GM23338 (cell line): ENCODE results near the gene ANKRD53. TPM values are rescaled to one million over a fixed set of nuclear protein-coding genes. Genes with fewer than 3 reads are reported as not detected.

Experiments used
- ATAC-seq: fragments of 200-7000 bp; cut with Tn5 transposase; 3 replicates; pipeline ENCODE4 v1.9.1; 2020
- DNase-seq: peaks from one replicate; pipeline ENCODE4 v3.0.0-alpha.2; 2015; ENCODE audit warnings: low spot score
- H2AFZ ChIP-seq: fragments of 200-600 bp; sonication (generic); 2 replicates; pipeline ENCODE4 v1.8.0; 2016; ENCODE audit warnings: antibody characterized with exemption, mild to moderate bottlenecking, moderate library complexity
- H3F3A ChIP-seq: fragments of 200-600 bp; sonication (generic); replicated peaks from 2 replicates; pipeline ENCODE4 v1.8.0; 2017; ENCODE audit warnings: antibody characterized with exemption, mixed run types, low read depth
- H3K27ac ChIP-seq: fragments of 200-600 bp; sonication (generic); 2 replicates; pipeline ENCODE4 v1.6.1; 2016; ENCODE audit warnings: low read depth
- H3K27me3 ChIP-seq: fragments of 200-600 bp; sonication (generic); 2 replicates; pipeline ENCODE4 v1.8.0; 2016; ENCODE audit warnings: mild to moderate bottlenecking, mixed run types, moderate library complexity; ENCODE audit not compliant: insufficient read depth
- H3K36me3 ChIP-seq: fragments of 200-600 bp; sonication (generic); 2 replicates; pipeline ENCODE4 v1.8.0; 2016; ENCODE audit warnings: mild to moderate bottlenecking; ENCODE audit not compliant: insufficient read depth
- H3K4me1 ChIP-seq: fragments of 200-600 bp; sonication (generic); 2 replicates; pipeline ENCODE4 v1.8.0; 2016; ENCODE audit warnings: mild to moderate bottlenecking, moderate library complexity; ENCODE audit not compliant: insufficient read depth
- H3K4me2 ChIP-seq: fragments of 200-600 bp; sonication (generic); 2 replicates; pipeline ENCODE4 v1.7.1; 2017; ENCODE audit warnings: mixed run types
- H3K4me3 ChIP-seq: fragments of 200-600 bp; sonication (generic); 2 replicates; pipeline ENCODE4 v1.6.1; 2016; ENCODE audit warnings: mixed run types
- H3K79me2 ChIP-seq: fragments of 200-600 bp; sonication (generic); replicated peaks from 2 replicates; pipeline ENCODE4 v1.8.0; 2017; ENCODE audit warnings: mild to moderate bottlenecking; ENCODE audit not compliant: insufficient read depth
- H3K9me2 ChIP-seq: fragments of 200-600 bp; sonication (generic); 2 replicates; pipeline ENCODE4 v1.8.0; 2017; ENCODE audit not compliant: insufficient read depth
- H4K20me1 ChIP-seq: fragments of 200-600 bp; sonication (generic); replicated peaks from 2 replicates; pipeline ENCODE4 v1.8.0; 2017; ENCODE audit warnings: mild to moderate bottlenecking; ENCODE audit not compliant: insufficient read depth
- H3K27ac Mint-ChIP-seq: 2 replicates; pipeline ENCODE4 v1.8.0; 2020; ENCODE audit warnings: inconsistent platforms, mild to moderate bottlenecking, moderate library complexity, mixed read lengths
- H3K27me3 Mint-ChIP-seq: 3 replicates; pipeline ENCODE4 v1.8.0; 2022; ENCODE audit warnings: low read depth, mild to moderate bottlenecking, moderate library complexity, mixed read lengths, inconsistent platforms; ENCODE audit not compliant: insufficient read depth, poor library complexity
- H3K36me3 Mint-ChIP-seq: 3 replicates; pipeline ENCODE4 v1.8.0; 2021; ENCODE audit warnings: low read depth, mild to moderate bottlenecking, inconsistent platforms, moderate library complexity, mixed read lengths
- H3K4me1 Mint-ChIP-seq: 3 replicates; pipeline ENCODE4 v1.8.0; 2020; ENCODE audit warnings: mild to moderate bottlenecking, inconsistent platforms, mixed read lengths
- H3K4me3 Mint-ChIP-seq: 3 replicates; pipeline ENCODE4 v1.8.0; 2021; ENCODE audit warnings: moderate library complexity, mild to moderate bottlenecking, inconsistent platforms, mixed read lengths
- H3K9me3 Mint-ChIP-seq: 3 replicates; pipeline ENCODE4 v1.8.0; 2020; ENCODE audit warnings: moderate library complexity, mild to moderate bottlenecking, inconsistent platforms, mixed read lengths
- CREB1 ChIP-seq: fragments of 250-450 bp; sonication (Bioruptor Pico); IDR thresholded peaks from 2 replicates; pipeline ENCODE4 v1.5.0; 2020; ENCODE audit warnings: low read depth, mild to moderate bottlenecking, moderate library complexity
- EZH2 ChIP-seq: fragments of 200-600 bp; sonication (generic); IDR thresholded peaks from one replicate; pipeline ENCODE4 v1.8.0; 2017; ENCODE audit warnings: antibody characterized with exemption, mild to moderate bottlenecking, low read depth; ENCODE audit not compliant: unreplicated experiment
- EZH2phosphoT487 ChIP-seq: fragments of 200-600 bp; sonication (generic); IDR thresholded peaks from one replicate; pipeline ENCODE4 v1.8.1; 2018; ENCODE audit warnings: antibody characterized with exemption; ENCODE audit not compliant: unreplicated experiment
- JUNB ChIP-seq: IDR thresholded peaks from one replicate; pipeline ENCODE4 v1.6.1; 2016; ENCODE audit warnings: antibody characterized with exemption; ENCODE audit not compliant: unreplicated experiment
- NANOG ChIP-seq: IDR thresholded peaks from 2 replicates; pipeline ENCODE4 v1.6.1; 2016; ENCODE audit warnings: antibody characterized with exemption, borderline replicate concordance
- POLR2AphosphoS5 ChIP-seq: IDR thresholded peaks from 2 replicates; pipeline ENCODE4 v1.6.1; 2016; ENCODE audit warnings: antibody characterized with exemption, low read depth
- STAT1 ChIP-seq: IDR thresholded peaks from one replicate; pipeline ENCODE4 v1.6.1; 2016; ENCODE audit warnings: antibody characterized with exemption; ENCODE audit not compliant: unreplicated experiment
- ZNF114 ChIP-seq: fragments of 250-450 bp; sonication (Bioruptor Pico); IDR thresholded peaks from 2 replicates; pipeline ENCODE4 v1.5.0; 2020; ENCODE audit warnings: mild to moderate bottlenecking, moderate library complexity
- ZNF331 ChIP-seq: fragments of 250-450 bp; sonication (Bioruptor Pico); IDR thresholded peaks from 2 replicates; pipeline ENCODE4 v1.5.0; 2020; ENCODE audit warnings: low read depth, mild to moderate bottlenecking, moderate library complexity
- polyA plus RNA-seq: library from polyadenylated mRNA; unstranded; fragments of >200 nt; fragmentation: Nextera tagmentation; extraction: Ambion mirVana; gene quantifications from 2 replicates; pipeline ENCODE4 v1.2.1, GENCODE V29; 2016
- total RNA-seq: library from RNA; depleted of rRNA; stranded (reverse); fragments of >200 nt; shearing (Covaris generic); gene quantifications from 2 replicates; pipeline ENCODE4 v1.2.3, GENCODE V29; 2014
- TF ChIP-seq, protein P1 (sequence below): fragments of 250-450 bp; sonication (Bioruptor Pico); IDR thresholded peaks from 2 replicates; pipeline ENCODE4 v1.5.0; 2020; ENCODE audit warnings: mild to moderate bottlenecking, moderate library complexity
- TF ChIP-seq, protein P2 (sequence below), 2 experiments: fragments of 200-600 bp in 1 of 2; sonication (generic) in 1 of 2; conservative IDR thresholded peaks; 2 replicates each; pipeline versions ENCODE4 v1.5.1 to v1.6.1; 2016 to 2017; ENCODE audit warnings: antibody characterized with exemption in 2 of 2, low read depth in 2 of 2, mild to moderate bottlenecking in 2 of 2, moderate library complexity in 1 of 2
- TF ChIP-seq, protein P3 (sequence below): IDR thresholded peaks from one replicate; pipeline ENCODE4 v1.6.1; 2018; ENCODE audit warnings: antibody characterized with exemption; ENCODE audit not compliant: unreplicated experiment
- TF ChIP-seq, protein P4 (sequence below): IDR thresholded peaks from 2 replicates; pipeline ENCODE4 v1.6.1; 2016; ENCODE audit warnings: antibody characterized with exemption

Gene ANKRD53
- total and polyA plus RNA-seq, 2 experiments from 2014 or later = 0.32 to 0.73 TPM

DNA sequence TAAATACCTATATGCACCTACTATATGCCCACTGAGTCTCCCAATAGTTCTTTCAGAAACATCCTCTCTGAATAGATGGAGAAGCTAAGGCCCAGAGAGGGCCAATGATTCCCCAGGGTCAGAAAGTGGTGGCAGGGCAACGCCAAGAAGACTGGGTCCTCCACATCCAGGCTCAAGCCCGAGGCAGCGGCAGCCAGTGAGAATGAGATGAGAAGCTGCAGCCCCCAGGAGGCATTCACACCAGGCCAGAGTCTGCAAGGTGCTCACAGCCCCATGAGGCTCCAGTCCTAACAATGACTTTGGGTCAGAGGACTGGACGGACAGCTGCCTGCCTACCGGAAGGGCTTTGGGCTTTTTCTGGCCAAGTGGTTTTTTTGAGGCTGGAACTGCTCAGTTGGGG lies 12.7 kb downstream of the ANKRD53 start:
- ATAC-seq (no peak), DNase-seq (no peak)
- Histone ChIP-seq H3K36me3 (no peaks in the 10 kb centered on the region), H3K4me2 (no peak overlapping the region), H3K27ac (no peak overlapping the region), H3K27me3 (no peaks in the 10 kb centered on the region), H3K9me2 (no peaks in the 10 kb centered on the region), H3K79me2 (peaks cover 17% of the 10 kb centered on the region), H3K4me3 (no peak overlapping the region), H2AFZ (no peak overlapping the region), H3F3A (no peaks in the 10 kb centered on the region), H3K4me1 (peaks cover 5% of the 10 kb centered on the region), H4K20me1 (peaks cover 18% of the 10 kb centered on the region)
- TF ChIP-seq CREB1 (CRISPR knock-in tag) (no peak), JUNB (no peak), POLR2AphosphoS5 (no peak), STAT1 (no peak), NANOG (no peak), ZNF114 (CRISPR knock-in tag) (no peak), EZH2 (no peak), ZNF331 (CRISPR knock-in tag) (no peak), EZH2phosphoT487 (no peak)
- TF ChIP-seq, protein P1, sequence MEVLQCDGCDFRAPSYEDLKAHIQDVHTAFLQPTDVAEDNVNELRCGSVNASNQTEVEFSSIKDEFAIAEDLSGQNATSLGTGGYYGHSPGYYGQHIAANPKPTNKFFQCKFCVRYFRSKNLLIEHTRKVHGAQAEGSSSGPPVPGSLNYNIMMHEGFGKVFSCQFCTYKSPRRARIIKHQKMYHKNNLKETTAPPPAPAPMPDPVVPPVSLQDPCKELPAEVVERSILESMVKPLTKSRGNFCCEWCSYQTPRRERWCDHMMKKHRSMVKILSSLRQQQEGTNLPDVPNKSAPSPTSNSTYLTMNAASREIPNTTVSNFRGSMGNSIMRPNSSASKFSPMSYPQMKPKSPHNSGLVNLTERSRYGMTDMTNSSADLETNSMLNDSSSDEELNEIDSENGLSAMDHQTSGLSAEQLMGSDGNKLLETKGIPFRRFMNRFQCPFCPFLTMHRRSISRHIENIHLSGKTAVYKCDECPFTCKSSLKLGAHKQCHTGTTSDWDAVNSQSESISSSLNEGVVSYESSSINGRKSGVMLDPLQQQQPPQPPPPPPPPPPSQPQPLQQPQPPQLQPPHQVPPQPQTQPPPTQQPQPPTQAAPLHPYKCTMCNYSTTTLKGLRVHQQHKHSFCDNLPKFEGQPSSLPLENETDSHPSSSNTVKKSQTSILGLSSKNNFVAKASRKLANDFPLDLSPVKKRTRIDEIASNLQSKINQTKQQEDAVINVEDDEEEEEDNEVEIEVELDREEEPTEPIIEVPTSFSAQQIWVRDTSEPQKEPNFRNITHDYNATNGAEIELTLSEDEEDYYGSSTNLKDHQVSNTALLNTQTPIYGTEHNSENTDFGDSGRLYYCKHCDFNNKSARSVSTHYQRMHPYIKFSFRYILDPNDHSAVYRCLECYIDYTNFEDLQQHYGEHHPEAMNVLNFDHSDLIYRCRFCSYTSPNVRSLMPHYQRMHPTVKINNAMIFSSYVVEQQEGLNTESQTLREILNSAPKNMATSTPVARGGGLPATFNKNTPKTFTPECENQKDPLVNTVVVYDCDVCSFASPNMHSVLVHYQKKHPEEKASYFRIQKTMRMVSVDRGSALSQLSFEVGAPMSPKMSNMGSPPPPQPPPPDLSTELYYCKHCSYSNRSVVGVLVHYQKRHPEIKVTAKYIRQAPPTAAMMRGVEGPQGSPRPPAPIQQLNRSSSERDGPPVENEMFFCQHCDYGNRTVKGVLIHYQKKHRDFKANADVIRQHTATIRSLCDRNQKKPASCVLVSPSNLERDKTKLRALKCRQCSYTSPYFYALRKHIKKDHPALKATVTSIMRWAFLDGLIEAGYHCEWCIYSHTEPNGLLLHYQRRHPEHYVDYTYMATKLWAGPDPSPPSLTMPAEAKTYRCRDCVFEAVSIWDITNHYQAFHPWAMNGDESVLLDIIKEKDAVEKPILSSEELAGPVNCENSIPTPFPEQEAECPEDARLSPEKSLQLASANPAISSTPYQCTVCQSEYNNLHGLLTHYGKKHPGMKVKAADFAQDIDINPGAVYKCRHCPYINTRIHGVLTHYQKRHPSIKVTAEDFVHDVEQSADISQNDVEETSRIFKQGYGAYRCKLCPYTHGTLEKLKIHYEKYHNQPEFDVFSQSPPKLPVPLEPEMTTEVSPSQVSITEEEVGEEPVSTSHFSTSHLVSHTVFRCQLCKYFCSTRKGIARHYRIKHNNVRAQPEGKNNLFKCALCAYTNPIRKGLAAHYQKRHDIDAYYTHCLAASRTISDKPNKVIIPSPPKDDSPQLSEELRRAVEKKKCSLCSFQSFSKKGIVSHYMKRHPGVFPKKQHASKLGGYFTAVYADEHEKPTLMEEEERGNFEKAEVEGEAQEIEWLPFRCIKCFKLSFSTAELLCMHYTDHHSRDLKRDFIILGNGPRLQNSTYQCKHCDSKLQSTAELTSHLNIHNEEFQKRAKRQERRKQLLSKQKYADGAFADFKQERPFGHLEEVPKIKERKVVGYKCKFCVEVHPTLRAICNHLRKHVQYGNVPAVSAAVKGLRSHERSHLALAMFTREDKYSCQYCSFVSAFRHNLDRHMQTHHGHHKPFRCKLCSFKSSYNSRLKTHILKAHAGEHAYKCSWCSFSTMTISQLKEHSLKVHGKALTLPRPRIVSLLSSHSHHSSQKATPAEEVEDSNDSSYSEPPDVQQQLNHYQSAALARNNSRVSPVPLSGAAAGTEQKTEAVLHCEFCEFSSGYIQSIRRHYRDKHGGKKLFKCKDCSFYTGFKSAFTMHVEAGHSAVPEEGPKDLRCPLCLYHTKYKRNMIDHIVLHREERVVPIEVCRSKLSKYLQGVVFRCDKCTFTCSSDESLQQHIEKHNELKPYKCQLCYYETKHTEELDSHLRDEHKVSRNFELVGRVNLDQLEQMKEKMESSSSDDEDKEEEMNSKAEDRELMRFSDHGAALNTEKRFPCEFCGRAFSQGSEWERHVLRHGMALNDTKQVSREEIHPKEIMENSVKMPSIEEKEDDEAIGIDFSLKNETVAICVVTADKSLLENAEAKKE (CRISPR knock-in tag) = no peak
- TF ChIP-seq, protein P2, sequence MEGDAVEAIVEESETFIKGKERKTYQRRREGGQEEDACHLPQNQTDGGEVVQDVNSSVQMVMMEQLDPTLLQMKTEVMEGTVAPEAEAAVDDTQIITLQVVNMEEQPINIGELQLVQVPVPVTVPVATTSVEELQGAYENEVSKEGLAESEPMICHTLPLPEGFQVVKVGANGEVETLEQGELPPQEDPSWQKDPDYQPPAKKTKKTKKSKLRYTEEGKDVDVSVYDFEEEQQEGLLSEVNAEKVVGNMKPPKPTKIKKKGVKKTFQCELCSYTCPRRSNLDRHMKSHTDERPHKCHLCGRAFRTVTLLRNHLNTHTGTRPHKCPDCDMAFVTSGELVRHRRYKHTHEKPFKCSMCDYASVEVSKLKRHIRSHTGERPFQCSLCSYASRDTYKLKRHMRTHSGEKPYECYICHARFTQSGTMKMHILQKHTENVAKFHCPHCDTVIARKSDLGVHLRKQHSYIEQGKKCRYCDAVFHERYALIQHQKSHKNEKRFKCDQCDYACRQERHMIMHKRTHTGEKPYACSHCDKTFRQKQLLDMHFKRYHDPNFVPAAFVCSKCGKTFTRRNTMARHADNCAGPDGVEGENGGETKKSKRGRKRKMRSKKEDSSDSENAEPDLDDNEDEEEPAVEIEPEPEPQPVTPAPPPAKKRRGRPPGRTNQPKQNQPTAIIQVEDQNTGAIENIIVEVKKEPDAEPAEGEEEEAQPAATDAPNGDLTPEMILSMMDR (conservative IDR thresholded peaks at IDR 0.05; ENCODE audit: low read depth in 2 of 2) = no peak
- TF ChIP-seq, protein P3, sequence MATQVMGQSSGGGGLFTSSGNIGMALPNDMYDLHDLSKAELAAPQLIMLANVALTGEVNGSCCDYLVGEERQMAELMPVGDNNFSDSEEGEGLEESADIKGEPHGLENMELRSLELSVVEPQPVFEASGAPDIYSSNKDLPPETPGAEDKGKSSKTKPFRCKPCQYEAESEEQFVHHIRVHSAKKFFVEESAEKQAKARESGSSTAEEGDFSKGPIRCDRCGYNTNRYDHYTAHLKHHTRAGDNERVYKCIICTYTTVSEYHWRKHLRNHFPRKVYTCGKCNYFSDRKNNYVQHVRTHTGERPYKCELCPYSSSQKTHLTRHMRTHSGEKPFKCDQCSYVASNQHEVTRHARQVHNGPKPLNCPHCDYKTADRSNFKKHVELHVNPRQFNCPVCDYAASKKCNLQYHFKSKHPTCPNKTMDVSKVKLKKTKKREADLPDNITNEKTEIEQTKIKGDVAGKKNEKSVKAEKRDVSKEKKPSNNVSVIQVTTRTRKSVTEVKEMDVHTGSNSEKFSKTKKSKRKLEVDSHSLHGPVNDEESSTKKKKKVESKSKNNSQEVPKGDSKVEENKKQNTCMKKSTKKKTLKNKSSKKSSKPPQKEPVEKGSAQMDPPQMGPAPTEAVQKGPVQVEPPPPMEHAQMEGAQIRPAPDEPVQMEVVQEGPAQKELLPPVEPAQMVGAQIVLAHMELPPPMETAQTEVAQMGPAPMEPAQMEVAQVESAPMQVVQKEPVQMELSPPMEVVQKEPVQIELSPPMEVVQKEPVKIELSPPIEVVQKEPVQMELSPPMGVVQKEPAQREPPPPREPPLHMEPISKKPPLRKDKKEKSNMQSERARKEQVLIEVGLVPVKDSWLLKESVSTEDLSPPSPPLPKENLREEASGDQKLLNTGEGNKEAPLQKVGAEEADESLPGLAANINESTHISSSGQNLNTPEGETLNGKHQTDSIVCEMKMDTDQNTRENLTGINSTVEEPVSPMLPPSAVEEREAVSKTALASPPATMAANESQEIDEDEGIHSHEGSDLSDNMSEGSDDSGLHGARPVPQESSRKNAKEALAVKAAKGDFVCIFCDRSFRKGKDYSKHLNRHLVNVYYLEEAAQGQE = no peak
- TF ChIP-seq, protein P4, sequence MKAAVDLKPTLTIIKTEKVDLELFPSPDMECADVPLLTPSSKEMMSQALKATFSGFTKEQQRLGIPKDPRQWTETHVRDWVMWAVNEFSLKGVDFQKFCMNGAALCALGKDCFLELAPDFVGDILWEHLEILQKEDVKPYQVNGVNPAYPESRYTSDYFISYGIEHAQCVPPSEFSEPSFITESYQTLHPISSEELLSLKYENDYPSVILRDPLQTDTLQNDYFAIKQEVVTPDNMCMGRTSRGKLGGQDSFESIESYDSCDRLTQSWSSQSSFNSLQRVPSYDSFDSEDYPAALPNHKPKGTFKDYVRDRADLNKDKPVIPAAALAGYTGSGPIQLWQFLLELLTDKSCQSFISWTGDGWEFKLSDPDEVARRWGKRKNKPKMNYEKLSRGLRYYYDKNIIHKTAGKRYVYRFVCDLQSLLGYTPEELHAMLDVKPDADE = no peak
- Mint-ChIP-seq H3K36me3 (peaks cover 20% of the 10 kb centered on the region), H3K27me3 (peaks cover 9% of the 10 kb centered on the region), H3K4me3 (no peak overlapping the region), H3K4me1 (peaks cover 16% of the 10 kb centered on the region), H3K9me3 (no peaks in the 10 kb centered on the region; the same call in 2 of the 3 replicates), H3K27ac (no peak overlapping the region)
